Skeletal muscle tissue (tissue), 4 donors: Measurements from ENCODE around the gene CINP. TPM values are rescaled to one million over a fixed set of nuclear protein-coding genes. Genes with fewer than 3 reads are reported as not detected.
"Not testable (repeated sequence)": the region's sequence is repeated elsewhere in the genome, so short reads cannot be mapped to it uniquely, and the experiment has no call there.

Experiments
- H3K27ac ChIP-seq: one replicate; pipeline ENCODE4 v1.7.0; 2013; ENCODE audit warnings: mild to moderate bottlenecking, low read depth, low read length, inconsistent platforms
- H3K27me3 ChIP-seq, 3 donors: one replicate each; pipeline ENCODE4 v1.7.0; 2013; ENCODE audit warnings: low read length in 3 of 3; ENCODE audit not compliant: control insufficient read depth in 3 of 3, insufficient read depth in 3 of 3
- H3K36me3 ChIP-seq, 3 donors: one replicate each; pipeline ENCODE4 v1.7.0; 2013; ENCODE audit warnings: low read length in 3 of 3; ENCODE audit not compliant: control insufficient read depth in 3 of 3, insufficient read depth in 3 of 3
- H3K4me1 ChIP-seq, 3 donors: one replicate each; pipeline ENCODE4 v1.7.0; 2013; ENCODE audit warnings: low read length in 3 of 3, mild to moderate bottlenecking in 3 of 3; ENCODE audit not compliant: control insufficient read depth in 3 of 3, insufficient read depth in 3 of 3
- H3K4me3 ChIP-seq, 3 donors: one replicate each; pipeline ENCODE4 v1.7.0; 2013; ENCODE audit warnings: low read length in 3 of 3
- H3K9ac ChIP-seq, 3 donors: one replicate each; pipeline ENCODE4 v1.7.0; 2013; ENCODE audit warnings: low read length in 3 of 3, mild to moderate bottlenecking in 3 of 3, moderate library complexity in 2 of 3, low read depth in 1 of 3
- H3K9me3 ChIP-seq, 3 donors: one replicate each; pipeline ENCODE4 v1.7.0; 2013; ENCODE audit warnings: low read length in 3 of 3; ENCODE audit not compliant: control insufficient read depth in 3 of 3
- total RNA-seq: library from RNA; depleted of rRNA; stranded (reverse); fragments of >200 nt; gene quantifications from one replicate; pipeline ENCODE4 v1.2.3, GENCODE V29; 2014
- donor health status: Osteomylitis.

Gene CINP
- total RNA-seq, 1 donor from 2014 or later = 24.0 TPM

- Histone ChIP-seq H3K36me3 (peaks cover 51 to 68% (median 63%) of the 10 kb centered on the region in 3 donors), H3K27me3 (no peaks in the 10 kb centered on the region), H3K9me3 (no peaks in the 10 kb centered on the region), H3K27ac (no peak overlapping the region), H3K4me1 (no peaks in the 10 kb centered on the region), H3K9ac (no peak overlapping the region), H3K4me3 (no peak overlapping the region)
Measured at GRCh38 chr14:102344485-102344884, 18.2 kb downstream of the CINP start.

GRCh38 chr14:102344084-102344483 lies 18.6 kb downstream of the CINP start:
- Histone ChIP-seq H3K9ac (no peak overlapping the region), H3K36me3 (peaks cover 53 to 65% (median 59%) of the 10 kb centered on the region in 3 donors), H3K9me3 (no peaks in the 10 kb centered on the region), H3K4me3 (no peak overlapping the region), H3K27ac (no peak overlapping the region), H3K27me3 (no peaks in the 10 kb centered on the region), H3K4me1 (no peaks in the 10 kb centered on the region)

GRCh38 chr14:102342238-102342637 lies 20.5 kb downstream of the CINP start:
- Histone ChIP-seq H3K27me3 (no peaks in the 10 kb centered on the region), H3K36me3 (peaks cover 48 to 60% (median 59%) of the 10 kb centered on the region in 3 donors), H3K9me3 (no peaks in the 10 kb centered on the region), H3K9ac (no peak overlapping the region), H3K27ac (no peak overlapping the region), H3K4me3 (no peak overlapping the region), H3K4me1 (no peaks in the 10 kb centered on the region)

GRCh38 chr14:102341566-102341965 lies 21.1 kb downstream of the CINP start:
- Histone ChIP-seq H3K4me1 (no peaks in the 10 kb centered on the region), H3K9me3 (no peaks in the 10 kb centered on the region), H3K36me3 (peaks cover 45 to 60% (median 54%) of the 10 kb centered on the region in 3 donors), H3K4me3 (no peak overlapping the region), H3K27me3 (no peaks in the 10 kb centered on the region), H3K27ac (no peak overlapping the region), H3K9ac (no peak overlapping the region)

GRCh38 chr14:102338724-102339123 lies 24.0 kb downstream of the CINP start:
- Histone ChIP-seq H3K4me1 (no peaks in the 10 kb centered on the region), H3K4me3 (no peak overlapping the region), H3K27ac (no peak overlapping the region), H3K9ac (no peak overlapping the region), H3K36me3 (peaks cover 35 to 47% (median 45%) of the 10 kb centered on the region in 3 donors), H3K27me3 (no peaks in the 10 kb centered on the region), H3K9me3 (no peaks in the 10 kb centered on the region)

- H3K9ac ChIP-seq = no peak overlapping the region
- H3K9me3 ChIP-seq = no peaks in the 10 kb centered on the region
- no peaks in the 10 kb centered on the region for H3K27me3 ChIP-seq
- H3K36me3 ChIP-seq = peaks cover 32 to 44% (median 38%) of the 10 kb centered on the region in 3 donors
- no peak overlapping the region for H3K27ac ChIP-seq
- H3K4me3 ChIP-seq = no peak overlapping the region
- H3K4me1 ChIP-seq = no peaks in the 10 kb centered on the region
Measured at GRCh38 chr14:102335163-102335562, 27.5 kb downstream of the CINP start.

- H3K27me3 ChIP-seq = no peaks in the 10 kb centered on the region
- no peak overlapping the region for H3K4me3 ChIP-seq
- no peak overlapping the region for H3K27ac ChIP-seq
- peaks cover 30 to 42% (median 37%) of the 10 kb centered on the region in 3 donors for H3K36me3 ChIP-seq
- no peak overlapping the region for H3K9ac ChIP-seq
- no peaks in the 10 kb centered on the region for H3K4me1 ChIP-seq
- no peaks in the 10 kb centered on the region for H3K9me3 ChIP-seq
Measured at GRCh38 chr14:102333795-102334705, 28.6 kb downstream of the CINP start.

GRCh38 chr14:102333390-102333789 lies 29.3 kb downstream of the CINP start:
- Histone ChIP-seq H3K27me3 (no peaks in the 10 kb centered on the region), H3K9me3 (no peaks in the 10 kb centered on the region), H3K4me1 (no peaks in the 10 kb centered on the region), H3K36me3 (peaks cover 26 to 36% (median 31%) of the 10 kb centered on the region in 3 donors), H3K4me3 (no peak overlapping the region), H3K9ac (no peak overlapping the region), H3K27ac (no peak overlapping the region)

- no peaks in the 10 kb centered on the region for H3K9me3 ChIP-seq
- no peaks in the 10 kb centered on the region for H3K27me3 ChIP-seq
- H3K27ac ChIP-seq = no peak overlapping the region
- H3K9ac ChIP-seq = no peak overlapping the region
- peaks cover 28 to 36% (median 34%) of the 10 kb centered on the region in 3 donors for H3K36me3 ChIP-seq
- H3K4me3 ChIP-seq = no peak overlapping the region
- H3K4me1 ChIP-seq = no peaks in the 10 kb centered on the region
Measured at GRCh38 chr14:102330806-102331205, 31.9 kb downstream of the CINP start.

- H3K4me3 ChIP-seq, H3K9ac ChIP-seq, H3K27ac ChIP-seq, H3K4me1 ChIP-seq, H3K9me3 ChIP-seq, H3K27me3 ChIP-seq: not testable (repeated sequence)
- H3K36me3 ChIP-seq = peaks cover 28 to 32% (median 30%) of the 10 kb centered on the region in 3 donors
Measured at GRCh38 chr14:102329381-102329780, 33.3 kb downstream of the CINP start.
